Stimulated activated naive CD4-positive, alpha-beta T cell (primary cell): ENCODE results near the gene PRSS48.
A peak's percentile ranks its signal among the peaks of the same experiment; 100 is the strongest.
"Not testable (repeated sequence)": the region's sequence is repeated elsewhere in the genome, so short reads cannot be mapped to it uniquely, and the experiment has no call there.

Experiments
- DNase-seq, 6 experiments: peaks; one replicate each; lab custom pipeline; 2025; lab: John Stamatoyannopoulos, UW

Gene PRSS48

DNA sequence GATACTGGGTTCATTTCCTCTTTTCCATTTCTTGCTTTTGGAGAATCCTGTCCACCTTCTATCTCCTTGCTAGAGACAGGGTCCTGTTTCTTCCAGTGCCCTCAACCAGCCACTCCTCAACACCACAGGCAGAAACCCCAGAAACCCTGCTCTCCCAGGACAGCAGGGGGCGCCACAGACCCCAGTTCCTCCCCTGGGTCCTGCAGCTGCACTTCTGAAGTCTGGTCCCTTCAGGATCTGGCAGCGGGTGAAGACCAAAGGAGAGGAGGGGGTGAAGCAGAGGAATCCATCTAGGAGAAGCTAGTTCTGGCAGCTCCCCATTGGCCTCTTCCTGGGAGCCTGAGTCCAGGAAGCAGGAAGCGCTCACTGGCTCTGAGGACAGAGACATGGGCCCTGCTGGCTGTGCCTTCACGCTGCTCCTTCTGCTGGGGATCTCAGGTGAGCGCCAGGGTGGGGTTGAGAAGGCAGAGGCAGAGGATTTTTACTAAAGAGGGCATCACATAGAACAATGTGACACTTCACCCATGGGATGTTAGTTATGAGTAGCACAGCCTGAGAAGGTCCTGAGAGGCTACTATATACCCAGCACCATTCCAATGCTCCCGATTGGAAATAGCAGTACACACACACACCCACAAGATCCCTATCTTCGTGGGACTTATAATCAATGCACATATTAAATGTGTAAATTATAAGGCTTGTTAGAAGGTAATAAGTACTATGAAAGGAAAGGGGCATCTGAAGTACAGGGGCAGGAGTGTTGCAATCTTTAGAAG is at the start of gene PRSS48:
PRSS48 (plus strand) TSS at position 375 of the 776 bp plus-strand sequence; CDS start at position 387, 12 bp downstream.
- peak in 1 of 6 experiments; percentile 0 for DNase-seq

DNA sequence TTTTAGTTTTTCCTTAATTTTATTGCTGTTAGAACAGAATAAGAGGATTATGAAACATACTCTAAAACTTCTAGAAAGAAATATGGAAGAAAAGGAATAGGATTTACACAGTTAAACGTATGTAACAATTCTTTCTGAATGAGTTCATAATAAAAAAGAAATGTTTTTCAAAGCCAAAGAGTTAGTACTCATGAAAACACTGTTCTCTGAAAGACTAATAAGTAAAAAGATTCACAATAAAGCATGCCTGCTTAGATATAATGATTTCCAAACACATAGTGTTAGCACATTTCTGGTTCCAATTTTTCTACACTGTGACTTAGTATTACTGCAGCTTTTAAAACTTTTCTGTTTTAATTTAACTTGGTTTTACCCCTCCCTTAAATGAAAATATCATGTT is 49.8 kb upstream of the PRSS48 start:
- DNase-seq = no peak

DNA sequence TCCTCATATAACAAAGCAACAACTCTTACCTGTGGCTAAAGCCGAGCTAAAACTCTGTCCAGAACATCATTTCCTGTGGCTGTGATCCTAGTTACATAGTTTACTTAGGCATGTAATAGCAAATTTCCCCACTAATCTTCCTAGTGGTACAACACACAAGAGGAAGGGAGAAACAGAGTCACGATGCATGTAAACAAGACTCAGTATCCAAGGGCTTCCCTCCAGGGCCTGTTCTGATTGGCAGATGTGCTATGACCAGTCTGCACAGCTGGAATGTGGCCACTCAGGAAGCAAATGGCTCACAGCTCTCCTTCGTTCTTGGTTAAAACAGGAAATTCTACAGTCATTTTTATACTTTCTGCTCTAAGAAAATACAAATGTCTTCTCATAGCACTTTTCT is 49.2 kb upstream of the PRSS48 start:
- DNase-seq = no peak

DNA sequence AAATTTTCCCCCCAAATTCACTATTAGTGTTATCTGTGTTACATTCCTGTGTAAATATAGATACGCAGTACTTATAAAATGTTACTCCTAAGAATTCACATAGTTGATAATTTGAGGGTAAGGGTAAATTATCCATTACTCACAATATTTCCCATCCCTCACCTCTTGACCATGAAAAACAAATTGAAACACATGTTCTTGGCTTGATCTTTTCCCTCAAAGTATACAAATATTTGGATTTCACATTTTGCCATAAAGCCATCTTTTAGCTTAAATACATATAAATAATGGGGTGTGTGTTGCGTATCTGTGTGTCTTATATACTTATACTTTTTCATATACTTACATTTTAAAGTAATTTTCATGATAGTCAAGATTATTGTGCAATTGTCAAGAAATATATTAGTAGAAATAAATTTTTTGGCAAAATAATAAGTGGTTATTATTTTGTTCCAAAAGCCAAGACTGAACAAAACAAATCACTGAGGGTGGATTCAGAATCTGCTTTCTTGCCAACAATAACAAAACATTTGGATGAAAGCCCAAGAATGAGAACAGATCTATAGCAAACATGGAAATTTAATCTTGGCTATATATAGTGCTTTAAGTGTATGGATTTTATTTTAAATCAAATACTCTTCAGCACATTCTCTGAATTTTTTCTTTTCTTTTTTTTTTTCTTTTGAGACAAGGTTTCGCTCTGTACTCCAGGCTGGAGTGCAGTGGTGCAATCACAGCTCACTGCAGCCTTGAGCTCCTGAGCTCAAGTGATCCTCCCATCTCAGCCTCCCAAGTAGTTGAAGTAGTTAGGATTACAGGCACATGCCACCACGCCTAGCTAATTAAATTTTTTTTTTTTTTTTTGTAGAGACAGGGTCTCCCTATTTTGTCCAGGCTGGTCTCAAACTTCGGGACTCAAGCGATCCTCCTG is 48.5 kb upstream of the PRSS48 start:
- DNase-seq = no peak

- DNase-seq = no peak
These were observed 44.9 kb upstream of the PRSS48 start for GRCh38 chr4:151231915-151232595.

DNA sequence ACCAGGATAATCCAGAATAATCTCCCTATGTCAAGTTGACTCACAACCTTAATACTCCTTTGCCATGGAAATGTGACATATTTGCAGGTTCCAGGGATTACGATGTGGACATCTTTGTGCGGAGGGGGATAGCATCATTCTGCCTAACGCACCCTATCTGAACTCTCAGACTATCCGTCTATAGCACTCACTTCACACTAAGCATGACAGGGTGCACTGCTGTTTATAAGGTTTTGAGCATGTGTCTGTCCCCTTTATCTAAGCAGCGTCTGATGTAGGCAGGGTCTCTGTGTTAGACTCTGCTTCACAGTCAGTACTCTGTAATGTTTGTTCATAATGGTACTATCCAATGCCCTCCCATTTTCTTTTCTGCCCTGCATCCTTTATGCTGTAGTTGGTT is 43.4 kb upstream of the PRSS48 start:
- no peak for DNase-seq

GRCh38 chr4:151235373-151235772 is 41.6 kb upstream of the PRSS48 start:
- DNase-seq = not testable (repeated sequence)

DNA sequence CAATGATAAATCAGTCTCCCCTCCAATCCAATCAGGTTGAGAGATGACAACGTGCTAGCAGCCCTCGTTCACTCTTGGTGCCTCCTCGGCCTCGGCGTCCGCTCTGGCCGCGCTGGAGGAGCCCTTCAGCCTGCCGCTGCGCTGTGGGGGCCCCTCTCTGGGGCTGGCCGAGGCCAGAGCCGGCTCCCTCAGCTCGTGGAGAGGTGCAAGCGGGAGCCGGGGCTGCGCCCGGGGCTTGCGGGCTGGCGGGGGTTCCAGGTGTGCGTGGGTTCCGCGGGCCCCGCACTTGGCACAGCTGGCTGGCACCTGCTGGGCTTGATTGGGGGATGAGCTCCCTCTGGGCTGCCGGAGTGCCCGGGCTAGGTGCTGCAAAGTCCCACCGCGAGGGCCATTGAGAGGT is 40.9 kb upstream of the PRSS48 start:
- DNase-seq = no peak

GRCh38 chr4:151238477-151238876 is 38.5 kb upstream of the PRSS48 start:
- DNase-seq = no peak

DNA sequence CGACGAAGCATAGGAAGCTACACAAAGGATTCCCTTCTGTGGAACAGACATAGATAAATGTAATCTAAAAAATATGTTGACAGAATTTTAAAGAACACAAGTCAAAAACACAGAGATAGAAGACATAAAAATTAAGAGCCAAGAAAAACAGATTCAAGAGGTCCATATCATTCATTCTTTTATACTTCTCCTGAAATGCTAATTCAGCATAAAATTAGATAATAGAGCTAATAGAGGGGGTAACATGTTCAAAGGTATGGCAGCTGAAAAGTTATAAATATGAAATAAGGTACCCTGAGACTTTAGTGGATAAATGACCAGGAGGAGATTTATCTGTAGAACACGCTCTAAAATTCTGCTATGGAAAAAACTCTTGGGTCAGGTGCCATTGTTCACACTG is 37.4 kb upstream of the PRSS48 start:
- no peak for DNase-seq

GRCh38 chr4:151242305-151242704 is 34.7 kb upstream of the PRSS48 start:
- DNase-seq = no peak

- no peak for DNase-seq
These were observed 30.2 kb upstream of the PRSS48 start for GRCh38 chr4:151246742-151247141.

GRCh38 chr4:151247395-151247794 is 29.6 kb upstream of the PRSS48 start:
- no peak for DNase-seq

DNA sequence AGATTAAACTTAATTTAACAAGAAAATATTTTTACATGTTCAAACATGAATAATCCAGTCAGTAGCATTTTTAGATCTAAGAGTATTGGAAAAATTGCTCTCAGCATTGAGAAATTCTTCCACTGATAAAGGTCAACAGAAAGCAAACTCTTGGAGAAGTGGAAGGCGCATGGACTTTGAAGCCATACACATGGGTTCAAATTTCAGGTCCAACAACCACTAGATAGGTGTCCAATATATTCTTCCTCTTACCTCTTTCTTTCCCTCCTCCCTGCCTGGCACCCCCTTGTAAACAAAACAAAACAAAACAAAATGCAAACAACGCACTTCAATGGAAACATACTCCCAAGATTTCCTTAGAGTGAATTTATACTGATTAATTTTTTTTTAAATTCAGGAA is 28.4 kb upstream of the PRSS48 start:
- DNase-seq = no peak

- no peak for DNase-seq
These were observed 26.3 kb upstream of the PRSS48 start for GRCh38 chr4:151250706-151251105.

- DNase-seq = no peak
These were observed 25.2 kb upstream of the PRSS48 start for GRCh38 chr4:151251603-151252304.

DNA sequence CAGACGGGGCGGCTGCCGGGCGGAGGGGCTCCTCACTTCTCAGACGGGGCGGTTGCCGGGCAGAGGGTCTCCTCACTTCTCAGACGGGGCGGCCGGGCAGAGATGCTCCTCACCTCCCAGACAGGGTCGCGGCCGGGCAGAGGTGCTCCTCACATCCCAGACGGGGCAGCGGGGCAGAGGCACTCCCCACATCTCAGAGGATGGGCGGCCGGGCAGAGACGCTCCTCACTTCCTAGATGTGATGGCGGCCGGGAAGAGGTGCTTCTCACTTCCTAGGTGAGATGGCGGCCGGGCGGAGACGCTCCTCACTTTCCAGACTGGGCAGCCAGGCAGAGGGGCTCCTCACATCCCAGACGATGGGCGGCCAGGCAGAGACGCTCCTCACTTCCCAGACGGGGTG is 21.7 kb upstream of the PRSS48 start:
- not testable (repeated sequence) for DNase-seq

DNA sequence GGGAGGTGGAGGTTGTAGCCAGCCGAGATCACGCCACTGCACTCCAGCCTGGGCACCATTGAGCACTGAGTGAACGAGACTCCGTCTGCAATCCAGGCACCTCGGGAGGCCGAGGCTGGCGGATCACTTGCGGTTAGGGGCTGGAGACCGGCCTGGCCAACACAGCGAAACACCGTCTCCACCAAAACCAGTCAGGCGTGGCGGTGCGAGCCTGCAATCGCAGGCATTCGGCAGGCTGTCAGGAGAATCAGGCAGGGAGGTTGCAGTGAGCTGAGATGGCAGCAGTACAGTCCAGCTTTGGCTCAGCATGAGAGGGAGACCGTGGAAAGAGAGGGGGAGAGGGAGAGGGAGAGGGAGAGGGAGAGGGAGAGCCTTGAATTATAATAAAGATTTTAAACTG is 21.3 kb upstream of the PRSS48 start:
- DNase-seq = not testable (repeated sequence)

DNA sequence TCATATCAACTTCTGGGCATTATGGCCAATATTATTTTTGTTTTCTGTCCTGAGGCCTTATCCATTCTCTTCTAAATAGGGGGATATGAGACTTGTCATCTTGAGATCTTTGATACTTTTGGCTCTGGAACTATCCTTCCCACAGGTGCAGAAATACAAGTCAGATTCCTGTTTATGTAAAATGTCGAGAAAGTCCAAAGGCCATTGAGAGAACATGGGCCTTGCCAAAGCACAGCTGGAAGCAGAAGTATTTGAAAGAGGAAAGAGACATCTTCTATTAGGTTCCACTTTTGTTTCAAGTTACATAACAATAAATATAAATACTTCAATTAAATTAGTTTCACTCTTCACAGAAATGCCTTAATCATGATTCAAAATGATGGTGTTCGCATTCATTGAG is 20.8 kb upstream of the PRSS48 start:
- no peak for DNase-seq

- no peak for DNase-seq
These were observed 19.3 kb upstream of the PRSS48 start for GRCh38 chr4:151257704-151258103.

DNA sequence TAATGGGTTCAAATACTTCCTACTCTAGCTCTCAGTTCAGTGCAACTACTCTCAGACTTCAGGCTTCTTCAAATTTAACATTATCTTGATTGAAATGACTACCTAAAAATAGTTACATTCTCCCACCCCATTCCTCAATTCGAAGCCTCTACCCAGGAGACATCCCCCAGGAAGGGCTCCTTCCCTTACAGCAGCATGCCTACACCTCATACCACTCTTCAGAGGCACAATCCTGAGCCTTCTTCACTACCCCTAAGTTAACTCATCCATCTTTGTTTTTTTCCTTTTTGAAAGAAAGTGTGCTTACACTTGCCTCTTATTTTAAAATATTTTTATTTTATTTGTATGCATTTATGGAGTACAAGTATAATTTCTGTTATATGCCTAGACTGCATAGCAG is 17.2 kb upstream of the PRSS48 start:
- no peak for DNase-seq

DNA sequence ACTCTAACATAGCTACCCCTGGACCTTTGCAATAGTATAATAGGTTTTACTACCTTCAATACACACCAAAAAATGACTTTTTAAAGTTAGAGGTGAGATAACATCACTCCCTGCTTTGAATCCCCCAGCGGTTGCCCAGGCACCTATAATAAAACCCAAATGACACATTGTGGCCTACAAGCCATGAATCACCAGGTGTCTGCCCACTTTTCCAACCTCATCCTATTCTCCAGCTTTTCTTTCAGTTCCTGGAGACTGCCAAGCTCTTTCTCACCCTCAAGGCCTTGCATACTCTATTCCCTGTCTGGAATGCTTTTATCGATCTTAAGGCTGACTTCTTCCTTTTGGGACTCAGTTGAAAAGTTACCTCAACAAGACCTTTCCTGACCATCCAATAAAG is 16.4 kb upstream of the PRSS48 start:
- DNase-seq = no peak
